Activated CD8-positive, alpha-beta memory T cell treated with anti-CD3 and anti-CD28 coated beads, Interleukin-2, amount 50 U/mL, for 24 hours (primary cell): ENCODE measurements around the gene CIP2A.
"Not testable (repeated sequence)": the region's sequence is repeated elsewhere in the genome, so short reads cannot be mapped to it uniquely, and the experiment has no call there.

ENCODE experiments used
- DNase-seq: peaks from one replicate; pipeline ENCODE4 v3.0.0-alpha.2; 2020; ENCODE audit errors: extremely low read depth

CIP2A gene

GRCh38 chr3:108589081-108589997 is at the start of gene CIP2A, which contains the start of gene DZIP3:
Gene CIP2A, minus strand, starts transcription at chr3:108589438. Its CDS starts 63 bp downstream, at chr3:108589375.
Gene DZIP3, plus strand, starts transcription at chr3:108589722. Its CDS starts 15,685 bp downstream, at chr3:108605407.
- DNase-seq: peak; percentile 75

- no peak for DNase-seq
These were observed 40.7 kb upstream of the CIP2A start for GRCh38 chr3:108629974-108630373.

GRCh38 chr3:108623504-108623903 is 34.3 kb upstream of the CIP2A start:
- DNase-seq: no peak

GRCh38 chr3:108620250-108620649 is 31.0 kb upstream of the CIP2A start:
- no peak for DNase-seq

GRCh38 chr3:108616090-108616489 is 26.9 kb upstream of the CIP2A start:
- not testable (repeated sequence) for DNase-seq

- DNase-seq: no peak
These were observed 21.4 kb upstream of the CIP2A start for GRCh38 chr3:108610651-108611050.

- DNase-seq: no peak
These were observed 19.5 kb upstream of the CIP2A start for GRCh38 chr3:108608750-108609149.

GRCh38 chr3:108605491-108605890 is 16.3 kb upstream of the CIP2A start:
- no peak for DNase-seq

GRCh38 chr3:108605028-108605427 is 15.8 kb upstream of the CIP2A start:
- no peak for DNase-seq

- no peak for DNase-seq
These were observed 14.5 kb upstream of the CIP2A start for GRCh38 chr3:108603691-108604090.

GRCh38 chr3:108602935-108603294 is 13.7 kb upstream of the CIP2A start:
- DNase-seq: no peak

- DNase-seq: no peak
These were observed 13.2 kb upstream of the CIP2A start for GRCh38 chr3:108602249-108602934.

GRCh38 chr3:108599677-108600409 is 10.6 kb upstream of the CIP2A start:
- no peak for DNase-seq

GRCh38 chr3:108598375-108598774 is 9.1 kb upstream of the CIP2A start:
- no peak for DNase-seq

- DNase-seq: no peak
These were observed 6.1 kb upstream of the CIP2A start for GRCh38 chr3:108595321-108595720.

GRCh38 chr3:108590460-108590859 is 1.2 kb upstream of the CIP2A start:
- DNase-seq: no peak

GRCh38 chr3:108589998-108590323 is 723 bp upstream of the CIP2A start:
- no peak for DNase-seq

GRCh38 chr3:108588601-108589000 is 637 bp downstream of the CIP2A start:
- no peak for DNase-seq

GRCh38 chr3:108578064-108578463 is 11.2 kb downstream of the CIP2A start:
- DNase-seq: no peak

- no peak for DNase-seq
These were observed 19.9 kb downstream of the CIP2A start for GRCh38 chr3:108569336-108569735.

- DNase-seq: no peak
These were observed 22.6 kb downstream of the CIP2A start for GRCh38 chr3:108566599-108566998.

GRCh38 chr3:108565506-108565905 is 23.7 kb downstream of the CIP2A start:
- no peak for DNase-seq
